HG03060 (cell line): ENCODE data around the gene MRPS12.

Source experiments
- ATAC-seq: cut with Tn5 transposase; IDR thresholded peaks from one replicate; pipeline ENCODE4 v1.9.1; 2021; ENCODE audit warnings: low read depth, moderate number of reproducible peaks; ENCODE audit not compliant: unreplicated experiment

MRPS12 gene

GRCh38 chr19:38970664-38971532 is 40.2 kb downstream of the MRPS12 start:
- no peak for ATAC-seq

- ATAC-seq = no peak
These were observed 40.9 kb downstream of the MRPS12 start for GRCh38 chr19:38971672-38972071.

GRCh38 chr19:38974624-38975213 is 44.0 kb downstream of the MRPS12 start:
- ATAC-seq = no peak

GRCh38 chr19:38975214-38975860 is 44.6 kb downstream of the MRPS12 start, which contains the start of gene FBXO17:
FBXO17 (minus strand) TSS chr19:38975742; CDS start chr19:38950319, 25,423 bp downstream.
- ATAC-seq = no peak

GRCh38 chr19:38975861-38976271 is 45.1 kb downstream of the MRPS12 start:
- no peak for ATAC-seq

- no peak for ATAC-seq
These were observed 46.9 kb downstream of the MRPS12 start for GRCh38 chr19:38977445-38978325.

- no peak for ATAC-seq
These were observed 47.6 kb downstream of the MRPS12 start for GRCh38 chr19:38978326-38978689.

- ATAC-seq = no peak
These were observed 49.1 kb downstream of the MRPS12 start for GRCh38 chr19:38979812-38980211.

GRCh38 chr19:38980583-38981374 is 50.0 kb downstream of the MRPS12 start:
- no peak for ATAC-seq
